GM12878 (cell line): ENCODE data around the gene MSI2. TPM values are rescaled to one million over a fixed set of nuclear protein-coding genes. Genes with fewer than 3 reads are reported as not detected.
A peak's percentile ranks its signal among the peaks of the same experiment; 100 is the strongest.

Experiments
- ATAC-seq: fragments of 200-7000 bp; cut with Tn5 transposase; 3 replicates; pipeline ENCODE4 v1.9.1; 2020; ENCODE audit warnings: mild to moderate bottlenecking, moderate library complexity
- BruUV-seq: library from RNA; stranded (reverse); fragments of 400-500 nt; replicated peaks from 2 replicates; lab custom pipeline; 2021; lab: Mats Ljungman, UMichigan
- CTCF ChIA-PET: fragments of 300-600 bp; sonication (Branson Sonifier 250); formaldehyde crosslinking; extraction: SDS; loops from one replicate; lab custom pipeline; 2021; ENCODE audit warnings: inconsistent platforms; lab: Yijun Ruan, JAX
- POLR2A ChIA-PET: fragments of 350-600 bp; formaldehyde crosslinking; extraction: SDS; loops from one replicate; lab custom pipeline; 2021; ENCODE audit warnings: inconsistent platforms; lab: Charles Lee
- RAD21 ChIA-PET: fragments of 300-600 bp; sonication (Branson Sonifier 250); formaldehyde crosslinking; loops from one replicate; lab custom pipeline; 2023; ENCODE audit warnings: antibody characterized with exemption; ENCODE audit not compliant: unreplicated experiment; lab: Charles Lee
- SMC1A ChIA-PET: fragments of 300-600 bp; sonication (Branson Sonifier 250); formaldehyde crosslinking; loops from one replicate; lab custom pipeline; 2023; ENCODE audit not compliant: unreplicated experiment, uncharacterized antibody; lab: Charles Lee
- DNase-seq: peaks from one replicate; pipeline ENCODE4 v3.0.0-alpha.2; 2011; ENCODE audit warnings: low read depth, low spot score
- FAIRE-seq: peaks from 3 replicates; lab custom pipeline; 2011; peaks lifted over from hg19 to GRCh38; lab: Jason Lieb, UNC
- H2AFZ ChIP-seq: 2 replicates; pipeline ENCODE4 v1.6.0; 2011; ENCODE audit warnings: low read depth, low read length, control low read depth; ENCODE audit not compliant: control insufficient read depth
- H3K27ac ChIP-seq: 2 replicates; pipeline ENCODE4 v1.5.1; 2011; ENCODE audit warnings: control low read depth; ENCODE audit not compliant: control insufficient read depth, insufficient read depth
- H3K27me3 ChIP-seq, 2 experiments: replicated peaks in 1 of 2; 2 replicates each; pipeline versions ENCODE4 v1.6.0 to v1.6.1; 2011; ENCODE audit warnings: low read length in 1 of 2; ENCODE audit not compliant: control insufficient read depth in 2 of 2, insufficient read depth in 2 of 2
- H3K36me3 ChIP-seq, 2 experiments: 2 replicates each; pipeline ENCODE4 v1.5.1; 2011; ENCODE audit warnings: low read length in 1 of 2; ENCODE audit not compliant: control insufficient read depth in 2 of 2, insufficient read depth in 2 of 2
- H3K4me1 ChIP-seq: 2 replicates; pipeline ENCODE4 v1.6.1; 2011; ENCODE audit warnings: mild to moderate bottlenecking, low read length, moderate library complexity, mixed read lengths; ENCODE audit not compliant: control insufficient read depth, insufficient read depth
- H3K4me2 ChIP-seq: 2 replicates; pipeline ENCODE4 v1.6.0; 2011; ENCODE audit warnings: control low read depth; ENCODE audit not compliant: control insufficient read depth, insufficient read depth
- H3K4me3 ChIP-seq: fragments of 200-600 bp; sonication (generic); 2 replicates; pipeline ENCODE4 v1.5.1; 2016
- H3K79me2 ChIP-seq: 2 replicates; pipeline ENCODE4 v1.6.0; 2011; ENCODE audit warnings: low read length; ENCODE audit not compliant: control insufficient read depth, insufficient read depth
- H3K9ac ChIP-seq: 2 replicates; pipeline ENCODE4 v1.8.0; 2011; ENCODE audit warnings: low read length, control low read depth, mixed read lengths; ENCODE audit not compliant: control insufficient read depth, insufficient read depth
- H3K9me3 ChIP-seq: replicated peaks from 3 replicates; pipeline ENCODE4 v1.5.1; 2011; ENCODE audit warnings: mild to moderate bottlenecking, low read length; ENCODE audit not compliant: control insufficient read depth, insufficient read depth
- H4K20me1 ChIP-seq: 2 replicates; pipeline ENCODE4 v1.6.0; 2011; ENCODE audit not compliant: control insufficient read depth, insufficient read depth
- ASH2L ChIP-seq: fragments of 300-600, 200-600 bp; sonication (generic); IDR thresholded peaks from 2 replicates; pipeline ENCODE4 v1.6.1; 2017; ENCODE audit warnings: low read depth, mild to moderate bottlenecking, borderline replicate concordance
- CREM ChIP-seq: IDR thresholded peaks from 2 replicates; pipeline ENCODE4 v1.6.1; 2014; ENCODE audit warnings: antibody characterized with exemption, low read depth
- IKZF1 ChIP-seq: fragments of 450-650 bp; conservative IDR thresholded peaks from 2 replicates; pipeline ENCODE4 v1.6.1; 2017; ENCODE audit warnings: antibody characterized with exemption, mild to moderate bottlenecking
- JUND ChIP-seq: IDR thresholded peaks from 2 replicates; pipeline ENCODE4 v1.6.1; 2012; ENCODE audit warnings: low read depth, mild to moderate bottlenecking, low read length, improper control_type of control experiment, moderate library complexity
- PML ChIP-seq: IDR thresholded peaks from 2 replicates; pipeline ENCODE4 v1.6.1; 2012; ENCODE audit warnings: low read length, inconsistent platforms
- TCF7 ChIP-seq: IDR thresholded peaks from 2 replicates; pipeline ENCODE4 v1.6.1; 2014; ENCODE audit warnings: antibody characterized with exemption, borderline replicate concordance
- ZNF207 ChIP-seq: fragments of 450-650 bp; IDR thresholded peaks from 2 replicates; pipeline ENCODE4 v1.6.1; 2014; ENCODE audit warnings: antibody characterized with exemption, mild to moderate bottlenecking, borderline replicate concordance
- ZNF24 ChIP-seq: fragments of 450-650 bp; IDR thresholded peaks from 2 replicates; pipeline ENCODE4 v1.6.1; 2017; ENCODE audit warnings: antibody characterized with exemption, mild to moderate bottlenecking
- WGBS: methylation state at CpG from one replicate; pipeline ENCODE4 v1.1.6; 2016; ENCODE audit warnings: low lambda C conversion rate; ENCODE audit not compliant: insufficient replicate concordance, insufficient coverage; ENCODE audit errors: missing lambda C conversion rate; 5-methylcytosine and 5-hydroxymethylcytosine counted together
- in situ Hi-C: fragments of 300-500 bp; cut with MboI; formaldehyde crosslinking; loops from 9 replicates; pipeline ENCODE4 v1.14.3; 2018; ENCODE audit warnings: mixed read lengths
- intact Hi-C: fragments of 100-400 bp; cut with micrococcal nuclease; formaldehyde crosslinking; loops from one replicate; pipeline ENCODE4 v1.14.2; 2022; ENCODE audit not compliant: unreplicated experiment
- polyA plus RNA-seq, 11 experiments: library from polyadenylated mRNA; depleted of rRNA in 4 of 11; unstranded in 6 of 11; stranded (reverse) in 5 of 11; fragments of >200 nt; fragmentation: Nextera tagmentation in 4 of 11; fragmentation: Illumina TruSeq in 1 of 11; extraction: Ambion mirVana in 4 of 11; extraction: Trizol in 1 of 11; gene quantifications; 1 replicate in 1 of 11; 2 replicates in 10 of 11; pipeline versions ENCODE4 v1.2.1 to v1.2.3, GENCODE V29; 2011 to 2016; ENCODE audit warnings: inconsistent platforms in 2 of 11, missing spikeins in 2 of 11, low read depth in 1 of 11
- total RNA-seq, 4 experiments: library from RNA; depleted of rRNA in 3 of 4; stranded (reverse); fragments of >200 nt in 3 of 4; fragmentation: Illumina TruSeq in 1 of 4; extraction: Trizol in 1 of 4; gene quantifications; 2 replicates each; pipeline versions ENCODE4 v1.2.1 to v1.2.3, GENCODE V29; 2013 to 2021

MSI2 gene
- total and polyA plus RNA-seq, 10 of the 15 experiments (the other 5 are each of a cell fraction or from before 2014, with no cell fraction given) = 6.1 to 76.1 (median 42.0) TPM

DNA sequence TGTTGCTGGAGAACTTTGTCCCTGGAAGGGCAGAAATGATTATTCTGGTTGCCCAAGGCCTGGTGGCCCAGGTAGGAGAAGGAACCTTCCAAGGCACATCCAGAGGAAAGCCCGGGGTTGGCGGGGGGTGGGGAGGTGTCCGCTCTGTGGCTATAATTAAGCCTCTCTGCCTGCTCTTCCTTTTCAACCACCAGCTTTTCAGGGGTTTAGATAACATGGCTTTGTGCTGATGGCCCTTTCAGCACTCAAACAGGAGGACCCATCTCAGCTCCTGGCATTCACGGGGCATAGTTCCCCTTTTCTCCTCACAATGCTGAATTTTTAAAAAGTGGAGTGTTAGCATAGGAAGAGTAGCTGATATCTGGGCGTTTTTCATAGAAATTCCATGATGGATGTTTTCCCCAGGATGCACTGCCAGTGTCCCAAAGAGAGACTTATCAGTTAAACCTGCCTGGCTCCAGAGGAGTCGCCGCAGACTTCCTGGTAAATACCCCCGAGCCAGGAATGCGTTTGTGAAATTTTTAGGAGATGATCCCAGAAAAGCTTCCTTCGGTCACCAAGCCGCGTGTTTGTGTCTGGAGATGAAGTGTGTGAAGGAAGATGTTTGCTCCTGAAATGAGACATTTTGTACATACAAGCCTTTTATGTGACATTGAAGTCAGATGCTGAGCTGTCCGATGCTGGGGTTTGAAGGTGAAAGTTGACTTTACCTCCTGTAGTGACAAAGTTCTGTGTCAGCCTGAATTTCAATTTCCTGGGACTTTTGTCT lies 188.5 kb downstream of the MSI2 start:
- FAIRE-seq (no peak), ATAC-seq (no peak)

More for the DNA sequence above, 188.5 kb downstream of the MSI2 start:
- Histone ChIP-seq H3K27me3 (no peaks in the 10 kb centered on the region), H3K9ac (peak overlapping the region; percentile 54), H3K4me1 (peaks cover 77% of the 10 kb centered on the region), H2AFZ (no peak overlapping the region), H3K36me3 (peaks cover 2 to 3% of the 10 kb centered on the region in 2 experiments; a peak in 3 of 4 replicates), H3K79me2 (peaks cover 53% of the 10 kb centered on the region), H3K27ac (peak overlapping the region; percentile 92), H3K4me3 (no peak overlapping the region), H4K20me1 (no peaks in the 10 kb centered on the region), H3K9me3 (no peaks in the 10 kb centered on the region), H3K4me2 (peak overlapping the region; percentile 61; the same call in 1 of the 2 replicates)
- intact Hi-C loops = loop anchor here (5.0 to 10.0 kb wide), 3 partner anchors 88 to 270 kb away; partner anchors contain the start of gene MSI2
- TF ChIP-seq PML (0 out of 2 replicates have a peak, but pooled peaks have one; percentile 33), JUND (no peak), ASH2L (no peak), ZNF24 (no peak), CREM (no peak), ZNF207 (no peak), TCF7 (no peak), IKZF1 (no peak)
- ChIA-PET CTCF (interaction anchor here (0.8 to 3.0 kb wide), 8 partner anchors 10 to 227 kb away, joined by 3 to 13 read pairs (median 3); no protein-coding TSS in a partner anchor), SMC1A (interaction anchor here (0.7 to 4.9 kb wide), 14 partner anchors 10 to 227 kb away, joined by 3 to 51 read pairs (median 4); no protein-coding TSS in a partner anchor), RAD21 (interaction anchor here (1.0 to 4.6 kb wide), 8 partner anchors 10 to 202 kb away, joined by 3 to 30 read pairs (median 5); no protein-coding TSS in a partner anchor), POLR2A (interaction anchor here (0.8 to 1.5 kb wide), 9 partner anchors 9 to 75 kb away, joined by 3 to 10 read pairs (median 3); no protein-coding TSS in a partner anchor)
- DNase-seq = no peak
- WGBS = 84% methylated on average over 13 of the region's 13 CpGs
- BruUV-seq = no TSS peak
- in situ Hi-C loops = no loop called here
